Ishikawa (cell line): ENCODE results near the gene TNFAIP8L3.

ENCODE experiments used
- CEBPB ChIP-seq: IDR thresholded peaks from 2 replicates; pipeline ENCODE4 v1.6.1; 2012
- CREB1 ChIP-seq: IDR thresholded peaks from 2 replicates; pipeline ENCODE4 v1.6.1; 2012; ENCODE audit warnings: low read depth
- EGR1 ChIP-seq: IDR thresholded peaks from 2 replicates; pipeline ENCODE4 v1.6.1; 2012
- EP300 ChIP-seq: IDR thresholded peaks from 2 replicates; pipeline ENCODE4 v1.6.1; 2012; ENCODE audit warnings: borderline replicate concordance
- FOXM1 ChIP-seq: IDR thresholded peaks from 2 replicates; pipeline ENCODE4 v1.6.1; 2012; ENCODE audit warnings: low read depth, borderline replicate concordance
- MAX ChIP-seq: IDR thresholded peaks from 2 replicates; pipeline ENCODE4 v1.6.1; 2012
- NFIC ChIP-seq: IDR thresholded peaks from 2 replicates; pipeline ENCODE4 v1.6.1; 2012
- RAD21 ChIP-seq: IDR thresholded peaks from 2 replicates; pipeline ENCODE4 v1.6.1; 2012; ENCODE audit warnings: low read depth
- TAF1 ChIP-seq: IDR thresholded peaks from 2 replicates; pipeline ENCODE4 v1.6.1; 2012; ENCODE audit warnings: low read depth, mild to moderate bottlenecking
- TCF12 ChIP-seq: IDR thresholded peaks from 2 replicates; pipeline ENCODE4 v1.6.1; 2012; ENCODE audit warnings: low read depth
- TEAD4 ChIP-seq: IDR thresholded peaks from 2 replicates; pipeline ENCODE4 v1.6.1; 2012
- YY1 ChIP-seq: IDR thresholded peaks from 2 replicates; pipeline ENCODE4 v1.6.1; 2012; ENCODE audit warnings: low read depth
- ZBTB7A ChIP-seq: IDR thresholded peaks from 2 replicates; pipeline ENCODE4 v1.6.1; 2012; ENCODE audit warnings: low read depth
- TF ChIP-seq, protein P1 (sequence below): IDR thresholded peaks from 2 replicates; pipeline ENCODE4 v1.6.1; 2012
- TF ChIP-seq, protein P2 (sequence below): IDR thresholded peaks from 2 replicates; pipeline ENCODE4 v1.6.1; 2012; ENCODE audit warnings: low read depth, mild to moderate bottlenecking

The TNFAIP8L3 gene

DNA sequence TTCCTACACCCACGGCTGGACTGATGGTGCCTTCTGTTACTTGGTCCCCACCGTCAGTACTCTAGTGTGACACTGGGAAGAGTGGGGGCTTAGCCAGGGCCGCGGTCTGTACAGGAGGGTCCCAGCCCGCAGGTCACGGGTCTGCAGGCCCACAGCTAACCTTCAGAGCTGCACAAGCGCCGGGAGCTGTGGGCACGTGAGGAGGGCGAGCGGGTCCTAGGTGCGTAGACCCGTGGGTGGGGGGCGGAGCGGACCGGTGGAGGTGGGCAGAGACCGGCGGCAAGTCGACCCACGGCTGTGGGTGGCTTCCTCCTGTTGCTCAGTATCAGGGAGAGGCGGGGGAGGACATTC is 1.2 kb downstream of the TNFAIP8L3 start:
- TF ChIP-seq EP300 (no peak), CEBPB (no peak), CREB1 (no peak), NFIC (no peak), FOXM1 (no peak), EGR1 (no peak), RAD21 (no peak), TCF12 (no peak), YY1 (no peak), TEAD4 (no peak), MAX (no peak), ZBTB7A (no peak), TAF1 (no peak)
- TF ChIP-seq, protein P1, sequence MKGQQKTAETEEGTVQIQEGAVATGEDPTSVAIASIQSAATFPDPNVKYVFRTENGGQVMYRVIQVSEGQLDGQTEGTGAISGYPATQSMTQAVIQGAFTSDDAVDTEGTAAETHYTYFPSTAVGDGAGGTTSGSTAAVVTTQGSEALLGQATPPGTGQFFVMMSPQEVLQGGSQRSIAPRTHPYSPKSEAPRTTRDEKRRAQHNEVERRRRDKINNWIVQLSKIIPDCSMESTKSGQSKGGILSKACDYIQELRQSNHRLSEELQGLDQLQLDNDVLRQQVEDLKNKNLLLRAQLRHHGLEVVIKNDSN = no peak
- TF ChIP-seq, protein P2, sequence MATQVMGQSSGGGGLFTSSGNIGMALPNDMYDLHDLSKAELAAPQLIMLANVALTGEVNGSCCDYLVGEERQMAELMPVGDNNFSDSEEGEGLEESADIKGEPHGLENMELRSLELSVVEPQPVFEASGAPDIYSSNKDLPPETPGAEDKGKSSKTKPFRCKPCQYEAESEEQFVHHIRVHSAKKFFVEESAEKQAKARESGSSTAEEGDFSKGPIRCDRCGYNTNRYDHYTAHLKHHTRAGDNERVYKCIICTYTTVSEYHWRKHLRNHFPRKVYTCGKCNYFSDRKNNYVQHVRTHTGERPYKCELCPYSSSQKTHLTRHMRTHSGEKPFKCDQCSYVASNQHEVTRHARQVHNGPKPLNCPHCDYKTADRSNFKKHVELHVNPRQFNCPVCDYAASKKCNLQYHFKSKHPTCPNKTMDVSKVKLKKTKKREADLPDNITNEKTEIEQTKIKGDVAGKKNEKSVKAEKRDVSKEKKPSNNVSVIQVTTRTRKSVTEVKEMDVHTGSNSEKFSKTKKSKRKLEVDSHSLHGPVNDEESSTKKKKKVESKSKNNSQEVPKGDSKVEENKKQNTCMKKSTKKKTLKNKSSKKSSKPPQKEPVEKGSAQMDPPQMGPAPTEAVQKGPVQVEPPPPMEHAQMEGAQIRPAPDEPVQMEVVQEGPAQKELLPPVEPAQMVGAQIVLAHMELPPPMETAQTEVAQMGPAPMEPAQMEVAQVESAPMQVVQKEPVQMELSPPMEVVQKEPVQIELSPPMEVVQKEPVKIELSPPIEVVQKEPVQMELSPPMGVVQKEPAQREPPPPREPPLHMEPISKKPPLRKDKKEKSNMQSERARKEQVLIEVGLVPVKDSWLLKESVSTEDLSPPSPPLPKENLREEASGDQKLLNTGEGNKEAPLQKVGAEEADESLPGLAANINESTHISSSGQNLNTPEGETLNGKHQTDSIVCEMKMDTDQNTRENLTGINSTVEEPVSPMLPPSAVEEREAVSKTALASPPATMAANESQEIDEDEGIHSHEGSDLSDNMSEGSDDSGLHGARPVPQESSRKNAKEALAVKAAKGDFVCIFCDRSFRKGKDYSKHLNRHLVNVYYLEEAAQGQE = no peak

- TF ChIP-seq NFIC (no peak), MAX (no peak), FOXM1 (no peak), CEBPB (no peak), CREB1 (no peak), RAD21 (no peak), EP300 (no peak), TEAD4 (no peak), EGR1 (no peak)
- TF ChIP-seq, protein P1 = no peak
- TF ChIP-seq, protein P2 = no peak
These were observed 2.1 kb downstream of the TNFAIP8L3 start for GRCh38 chr15:51092480-51093040.

DNA sequence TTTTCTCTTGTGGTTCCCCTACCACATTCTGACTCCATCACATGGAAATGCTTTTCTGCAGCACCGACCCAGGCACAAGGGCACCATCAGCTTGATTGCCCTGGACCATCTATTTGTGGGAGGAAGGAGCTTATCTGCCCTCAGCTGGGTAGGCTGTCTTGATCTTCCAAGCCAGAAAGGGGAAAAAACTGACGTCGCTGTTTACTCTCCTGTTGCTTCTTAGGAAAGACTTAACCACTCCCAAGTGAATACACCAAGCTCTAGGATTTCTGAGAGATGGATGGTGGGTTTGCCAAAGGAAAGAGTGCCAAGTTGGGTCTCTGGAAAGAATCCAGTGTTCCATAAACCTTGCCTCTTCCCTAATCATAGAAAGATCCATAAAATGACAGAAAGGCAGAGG is 4.0 kb downstream of the TNFAIP8L3 start:
- TF ChIP-seq YY1 (no peak), ZBTB7A (no peak), TCF12 (no peak), FOXM1 (no peak), NFIC (no peak), RAD21 (no peak), EGR1 (no peak), CEBPB (no peak), MAX (no peak), EP300 (no peak), CREB1 (no peak), TEAD4 (no peak), TAF1 (no peak)
- TF ChIP-seq, protein P1 = no peak
- TF ChIP-seq, protein P2 = no peak
